Measurements from ENCODE around the gene TMEM94. TPM values are rescaled to one million over a fixed set of nuclear protein-coding genes. Genes with fewer than 3 reads are reported as not detected.

Gene TMEM94
- total RNA-seq, 4 donors from 2014 or later: 19.3 to 56.5 (median 28.3) TPM

DNA sequence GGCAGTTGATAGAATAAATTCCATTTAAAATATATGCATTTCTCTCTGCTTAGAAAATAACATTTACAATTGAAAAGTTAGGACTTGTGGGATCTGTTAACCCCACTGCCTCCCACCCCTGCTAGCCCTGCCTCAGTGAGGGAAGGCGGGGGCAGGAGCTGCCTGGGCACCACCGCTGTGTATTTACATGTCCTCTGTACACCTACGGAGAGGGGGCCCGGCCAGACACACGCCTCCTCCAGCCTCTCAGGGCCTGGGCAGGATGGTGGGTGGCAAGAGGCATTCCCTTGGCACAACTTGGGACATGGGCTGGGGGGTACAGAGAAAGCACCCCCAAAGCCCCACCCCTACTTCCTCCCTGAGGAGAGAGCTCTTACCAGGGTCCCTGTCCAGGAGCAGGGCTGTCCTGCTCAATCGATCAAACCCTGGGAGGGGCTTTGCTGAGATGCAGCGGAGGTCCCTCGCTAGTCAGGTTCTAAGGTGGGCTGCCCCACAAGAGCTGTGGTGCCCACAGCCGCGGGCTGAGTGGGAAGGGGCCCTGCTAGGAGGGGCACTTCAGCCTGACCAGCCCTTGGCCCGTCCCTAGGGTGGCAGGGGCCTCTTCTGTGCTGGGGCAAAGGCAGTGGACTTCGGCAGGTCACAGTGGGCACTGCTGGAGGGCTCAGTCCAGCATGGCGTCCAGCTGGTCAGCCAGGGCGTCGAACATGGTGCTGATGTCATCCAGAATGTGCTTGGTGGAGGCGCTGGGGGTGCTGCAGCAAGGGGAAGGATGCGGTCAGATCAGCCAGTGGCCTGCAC lies 44.2 kb downstream of the TMEM94 start:
- Histone ChIP-seq H3K4me3 (no peak overlapping the region), H3K27me3 (no peaks in the 10 kb centered on the region), H3K9me3 (no peaks in the 10 kb centered on the region), H3K27ac (peak overlapping the region in 2 of 4 donors; percentile 7 to 36), H3K36me3 (peaks cover 5 to 100% (median 10%) of the 10 kb centered on the region in 3 donors), H3K4me1 (peaks cover 0 to 55% (median 0%) of the 10 kb centered on the region in 3 donors)
- no peak for DNase-seq
- WGBS, 2 donors: 60 to 88% methylated on average over 2 to 10 of the region's 17 CpGs
- intact Hi-C loops (cut with DNase I): loop anchor here (10.0 kb wide), 2 partner anchors 176 to 254 kb away; no protein-coding TSS in a partner anchor
- TF ChIP-seq, protein P1, sequence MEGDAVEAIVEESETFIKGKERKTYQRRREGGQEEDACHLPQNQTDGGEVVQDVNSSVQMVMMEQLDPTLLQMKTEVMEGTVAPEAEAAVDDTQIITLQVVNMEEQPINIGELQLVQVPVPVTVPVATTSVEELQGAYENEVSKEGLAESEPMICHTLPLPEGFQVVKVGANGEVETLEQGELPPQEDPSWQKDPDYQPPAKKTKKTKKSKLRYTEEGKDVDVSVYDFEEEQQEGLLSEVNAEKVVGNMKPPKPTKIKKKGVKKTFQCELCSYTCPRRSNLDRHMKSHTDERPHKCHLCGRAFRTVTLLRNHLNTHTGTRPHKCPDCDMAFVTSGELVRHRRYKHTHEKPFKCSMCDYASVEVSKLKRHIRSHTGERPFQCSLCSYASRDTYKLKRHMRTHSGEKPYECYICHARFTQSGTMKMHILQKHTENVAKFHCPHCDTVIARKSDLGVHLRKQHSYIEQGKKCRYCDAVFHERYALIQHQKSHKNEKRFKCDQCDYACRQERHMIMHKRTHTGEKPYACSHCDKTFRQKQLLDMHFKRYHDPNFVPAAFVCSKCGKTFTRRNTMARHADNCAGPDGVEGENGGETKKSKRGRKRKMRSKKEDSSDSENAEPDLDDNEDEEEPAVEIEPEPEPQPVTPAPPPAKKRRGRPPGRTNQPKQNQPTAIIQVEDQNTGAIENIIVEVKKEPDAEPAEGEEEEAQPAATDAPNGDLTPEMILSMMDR (IDR thresholded peaks at IDR 0.05): no peak
- TF ChIP-seq POLR2A (IDR thresholded peaks at IDR 0.05): no peak

DNA sequence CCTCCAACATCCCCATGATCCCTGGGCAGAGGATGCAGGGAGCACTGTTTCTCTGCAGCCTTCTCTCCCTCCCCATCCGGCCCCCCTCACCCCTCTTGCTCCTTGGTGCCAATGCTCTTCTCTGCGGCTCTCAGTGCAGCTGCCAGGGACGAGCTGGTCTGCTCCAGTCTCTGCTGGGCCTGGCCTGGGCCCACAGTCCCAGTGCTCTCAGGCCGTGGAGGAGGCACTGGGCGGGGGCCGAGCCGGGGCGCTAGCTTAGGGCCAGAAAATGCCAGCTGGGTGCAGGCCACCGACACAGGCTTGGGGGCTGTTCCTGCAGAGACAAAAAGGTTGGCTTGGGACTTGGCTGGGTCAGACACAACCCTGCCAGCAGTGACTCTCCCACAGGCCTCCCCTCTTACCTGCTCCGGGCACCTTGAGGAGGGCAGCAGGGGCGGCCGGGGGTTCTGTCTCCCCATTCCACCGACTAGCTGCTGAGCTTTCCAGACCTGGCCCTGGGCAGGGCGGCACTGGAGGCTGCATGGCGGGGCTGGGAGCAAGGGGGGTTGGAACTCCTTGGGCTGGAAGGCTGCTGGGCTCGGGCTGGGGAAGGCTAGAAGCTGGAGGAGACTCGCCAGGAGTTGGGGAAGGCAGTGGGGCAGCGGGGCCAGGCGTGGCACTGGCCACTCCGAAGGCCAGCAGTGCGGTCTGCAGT lies 45.1 kb downstream of the TMEM94 start:
- Histone ChIP-seq H3K36me3 (peaks cover 3 to 100% (median 17%) of the 10 kb centered on the region in 3 donors), H3K9me3 (no peaks in the 10 kb centered on the region), H3K4me1 (peaks cover 0 to 55% (median 0%) of the 10 kb centered on the region in 3 donors), H3K27ac (peak overlapping the region in 3 of 4 donors; percentile 20 to 55 (median 36)), H3K4me3 (no peak overlapping the region), H3K27me3 (no peaks in the 10 kb centered on the region)
- TF ChIP-seq, protein P1 (IDR thresholded peaks at IDR 0.05): no peak
- TF ChIP-seq POLR2A (IDR thresholded peaks at IDR 0.05): no peak
- intact Hi-C loops (cut with DNase I): loop anchor here (10.0 kb wide), 2 partner anchors 177 to 253 kb away; no protein-coding TSS in a partner anchor
- DNase-seq: no peak
- 69 to 80% methylated on average over 1 to 5 of the region's 21 CpGs for WGBS, 2 donors

DNA sequence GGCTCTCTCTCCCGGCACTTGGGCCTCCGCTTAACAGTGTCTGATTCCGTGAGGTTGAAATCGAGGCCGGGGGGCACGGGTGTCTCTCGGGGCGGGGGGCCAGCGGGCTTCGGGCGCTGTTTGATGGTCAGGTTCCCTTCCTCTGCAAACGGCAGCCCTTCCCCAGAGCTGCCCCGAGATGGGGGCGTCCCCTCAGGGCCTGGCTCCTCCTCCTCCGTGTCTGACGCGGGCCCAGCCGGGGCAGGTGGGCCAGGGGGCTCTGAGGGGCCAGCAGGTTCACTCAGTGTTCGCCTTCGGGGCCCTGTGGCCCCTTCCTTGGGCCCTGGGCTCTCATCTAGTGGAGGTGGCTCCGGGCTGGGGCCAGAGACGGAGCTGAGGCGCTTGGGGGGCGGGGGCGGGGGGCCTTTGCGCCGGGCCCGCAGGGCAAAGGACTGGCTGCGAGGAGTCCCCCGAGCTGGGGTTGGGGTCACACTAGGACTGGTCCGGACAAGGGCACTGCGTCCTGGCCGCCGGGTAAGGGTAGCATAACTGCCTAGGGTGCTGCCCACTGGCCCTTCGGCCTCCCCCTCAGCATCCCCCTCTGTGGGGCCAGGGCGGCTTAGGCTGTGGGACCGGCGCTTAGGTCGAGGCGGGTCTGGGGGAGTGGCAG lies 45.8 kb downstream of the TMEM94 start:
- H3K27ac ChIP-seq: peak overlapping the region in 3 of 4 donors; percentile 20 to 55 (median 36)
- H3K4me1 ChIP-seq: peaks cover 0 to 55% (median 0%) of the 10 kb centered on the region in 3 donors
- no peak for DNase-seq
- WGBS, 2 donors: 92% methylated on average over 2 of the region's 40 CpGs; no CpG with 5 or more reads in 1 of the 2 donors
- peaks cover 8 to 100% (median 22%) of the 10 kb centered on the region in 3 donors for H3K36me3 ChIP-seq
- intact Hi-C loops (cut with DNase I): loop anchor here (10.0 kb wide), 2 partner anchors 177 to 253 kb away; no protein-coding TSS in a partner anchor
- TF ChIP-seq, protein P1 (IDR thresholded peaks at IDR 0.05): no peak
- TF ChIP-seq POLR2A (IDR thresholded peaks at IDR 0.05): no peak
- no peak overlapping the region for H3K4me3 ChIP-seq
- no peaks in the 10 kb centered on the region for H3K9me3 ChIP-seq
- no peaks in the 10 kb centered on the region for H3K27me3 ChIP-seq

DNA sequence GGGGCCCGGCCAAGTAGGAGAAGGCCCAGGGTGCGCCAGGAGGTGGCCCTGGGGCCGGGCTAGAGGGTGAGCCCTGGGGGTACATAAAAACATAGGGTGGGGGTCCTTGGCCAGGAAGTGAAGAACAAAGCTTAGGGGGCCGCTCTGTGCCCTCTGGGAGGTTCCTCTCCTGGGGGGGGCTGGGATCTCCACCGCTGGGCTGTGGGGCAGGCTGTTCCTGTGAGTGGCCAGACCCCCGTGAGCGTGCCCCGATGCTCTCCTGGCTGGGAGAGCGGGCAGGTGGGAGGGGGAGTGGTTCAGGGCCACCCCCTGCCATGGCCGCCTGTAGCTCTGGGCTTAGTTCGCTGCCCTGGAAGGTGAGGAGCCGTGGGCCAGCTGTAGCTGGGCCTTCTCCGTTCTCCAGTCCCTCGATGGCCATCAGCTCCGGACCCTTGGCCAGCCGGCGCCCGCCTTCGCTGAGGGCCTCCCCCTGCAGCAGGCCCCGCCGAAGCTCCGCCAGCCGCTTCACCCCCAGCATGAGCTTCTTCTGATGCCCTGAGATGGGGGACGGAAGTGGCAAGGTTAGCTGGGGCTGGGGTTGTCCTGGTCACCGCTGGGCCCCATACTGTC lies 46.4 kb downstream of the TMEM94 start:
- Histone ChIP-seq H3K27me3 (no peaks in the 10 kb centered on the region), H3K36me3 (peaks cover 12 to 100% (median 17%) of the 10 kb centered on the region in 3 donors), H3K4me1 (peaks cover 0 to 60% (median 0%) of the 10 kb centered on the region in 3 donors), H3K4me3 (no peak overlapping the region), H3K27ac (peak overlapping the region in 1 of 4 donors; percentile 20), H3K9me3 (no peaks in the 10 kb centered on the region)
- intact Hi-C loops (cut with DNase I): loop anchor here (10.0 kb wide), 2 partner anchors 178 to 252 kb away; no protein-coding TSS in a partner anchor
- WGBS, 2 donors: 100% methylated on average over 2 to 5 of the region's 25 CpGs
- no peak for DNase-seq
- TF ChIP-seq POLR2A (IDR thresholded peaks at IDR 0.05): no peak
- TF ChIP-seq, protein P1 (IDR thresholded peaks at IDR 0.05): no peak
